Cardiac ventricle fibroblast (primary cell): ENCODE results near the gene ZNF610. TPM values are rescaled to one million over a fixed set of nuclear protein-coding genes. Genes with fewer than 3 reads are reported as not detected.

ENCODE experiments used
- total RNA-seq: library from RNA; depleted of rRNA; stranded (reverse); fragments of >200 nt; gene quantifications from 2 replicates; pipeline ENCODE4 v1.2.3, GENCODE V29; 2015

The ZNF610 gene
- 4.1 and 4.6 TPM in 2 replicates for total RNA-seq

DNA sequence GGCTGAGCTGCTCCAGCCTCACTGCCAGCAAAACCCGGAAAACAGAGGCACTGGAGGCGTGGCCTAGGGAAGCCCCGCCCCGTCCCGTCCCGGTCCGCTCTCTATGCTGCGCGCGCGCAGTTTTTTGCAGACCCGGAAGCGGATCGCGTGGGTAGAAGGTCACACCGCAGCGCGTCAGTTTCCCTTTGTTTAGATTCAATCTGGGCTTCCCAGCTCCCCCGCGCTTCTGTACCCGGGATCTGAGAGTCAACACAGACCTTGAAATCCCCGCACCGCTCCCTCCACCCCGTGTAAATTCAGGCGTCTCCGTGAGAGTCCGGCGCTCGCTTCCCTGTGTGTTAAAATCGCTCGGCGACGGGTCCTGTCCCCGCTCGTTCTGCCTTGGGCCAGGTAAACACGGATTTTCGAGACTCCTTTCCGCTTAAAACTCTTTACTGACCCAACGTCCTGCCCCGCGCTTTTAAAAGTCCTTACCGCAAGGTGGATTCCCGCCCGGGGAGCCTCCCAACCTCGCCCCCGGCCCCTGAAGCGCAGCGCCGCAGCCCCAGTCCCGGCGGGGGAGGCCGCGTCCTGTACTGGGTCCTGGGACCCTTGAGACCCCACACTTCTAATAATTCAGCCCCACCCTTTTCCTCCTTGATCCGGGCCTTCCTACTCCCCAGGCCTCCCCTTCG lies at the start of gene ZNF610:
Gene ZNF610, plus strand, starts transcription at position 127 of the 674 bp plus-strand sequence. CDS start 12,930 bp downstream, outside the sequence.

DNA sequence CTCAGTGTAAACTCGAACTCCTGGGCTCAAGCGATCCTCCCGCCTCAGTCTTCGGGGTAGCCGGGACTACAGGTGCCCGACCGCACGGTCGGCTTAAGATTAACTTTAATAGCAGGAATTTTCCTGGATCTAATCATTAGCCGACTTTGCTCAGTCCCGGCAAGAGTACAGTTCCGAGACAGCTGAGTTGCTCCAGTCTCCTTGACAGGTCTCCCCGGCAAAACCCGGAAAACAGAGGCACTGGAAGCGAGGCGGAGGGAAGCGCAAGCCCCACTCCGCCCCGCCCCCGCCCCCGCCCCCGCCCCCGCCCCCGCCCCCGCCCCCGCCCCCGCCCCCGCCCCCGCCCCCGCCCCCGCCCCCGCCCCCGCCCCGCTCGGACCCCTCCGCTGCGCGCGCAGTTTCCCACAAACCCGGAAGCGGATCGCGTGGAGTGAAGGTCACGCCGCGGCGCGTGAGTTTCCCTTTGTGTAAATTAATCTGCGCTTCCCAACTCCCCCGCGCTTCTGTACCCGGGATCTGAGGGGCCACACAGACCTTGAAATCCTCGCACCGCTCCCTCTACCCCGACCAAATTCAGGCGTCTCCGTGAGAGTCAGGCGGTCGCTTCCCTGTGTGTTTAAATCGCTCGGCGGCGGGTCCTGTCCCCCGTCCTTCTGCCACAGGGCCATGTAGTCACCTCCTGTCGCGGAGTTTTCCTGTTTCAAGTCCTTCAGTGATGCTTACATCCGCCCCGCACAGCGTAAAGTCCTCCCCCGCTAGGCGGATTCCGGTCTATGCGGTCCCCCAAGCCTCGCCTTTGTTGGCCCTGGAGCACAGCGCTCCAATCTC lies 39.1 kb upstream of the ZNF610 start, which contains the start of gene ZNF480:
Gene ZNF480, plus strand, starts transcription at position 397 of the 828 bp plus-strand sequence. CDS start 3,244 bp downstream, outside the sequence.

DNA sequence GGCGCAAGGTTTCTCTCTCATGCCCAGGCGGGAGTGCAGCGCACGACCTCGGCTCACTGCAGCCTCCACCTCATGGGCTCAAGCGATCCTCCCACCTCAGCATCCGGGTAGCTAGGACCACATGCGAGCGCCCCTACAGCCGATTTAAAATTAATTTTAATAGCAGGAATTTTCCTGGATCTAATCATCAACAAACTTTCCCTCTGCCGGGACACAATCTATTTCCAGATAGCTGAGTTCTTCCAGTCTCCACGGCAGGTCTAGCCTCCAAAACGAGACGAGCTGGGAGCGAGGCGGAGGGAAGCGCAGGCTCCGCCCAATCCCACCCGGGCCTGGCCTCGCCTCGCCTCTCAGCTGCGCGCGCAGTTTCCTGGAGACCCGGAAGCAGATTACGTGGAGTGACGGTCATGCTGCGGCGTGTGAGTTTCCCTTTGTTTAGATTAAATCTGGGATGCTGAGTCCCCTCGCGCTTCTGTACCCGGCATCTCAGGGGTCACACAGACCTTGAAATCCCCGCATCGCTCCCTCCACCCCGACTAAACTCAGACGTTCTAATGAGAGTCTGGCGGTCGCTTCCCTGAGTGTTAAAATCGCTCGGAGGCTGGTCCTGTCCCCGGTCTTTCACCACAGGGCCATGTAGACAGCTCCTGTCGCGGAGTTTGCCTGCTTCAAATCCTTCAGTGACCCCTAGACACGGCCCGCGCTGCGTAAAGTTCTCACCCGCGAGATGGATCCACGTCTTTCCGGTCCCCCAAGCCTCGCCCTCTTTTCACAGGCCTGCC lies 33.7 kb downstream of the ZNF610 start, which contains the start of gene ZNF880:
Gene ZNF880, plus strand, starts transcription at position 365 of the 782 bp plus-strand sequence. Its CDS starts 43 bp downstream, at position 408.

DNA sequence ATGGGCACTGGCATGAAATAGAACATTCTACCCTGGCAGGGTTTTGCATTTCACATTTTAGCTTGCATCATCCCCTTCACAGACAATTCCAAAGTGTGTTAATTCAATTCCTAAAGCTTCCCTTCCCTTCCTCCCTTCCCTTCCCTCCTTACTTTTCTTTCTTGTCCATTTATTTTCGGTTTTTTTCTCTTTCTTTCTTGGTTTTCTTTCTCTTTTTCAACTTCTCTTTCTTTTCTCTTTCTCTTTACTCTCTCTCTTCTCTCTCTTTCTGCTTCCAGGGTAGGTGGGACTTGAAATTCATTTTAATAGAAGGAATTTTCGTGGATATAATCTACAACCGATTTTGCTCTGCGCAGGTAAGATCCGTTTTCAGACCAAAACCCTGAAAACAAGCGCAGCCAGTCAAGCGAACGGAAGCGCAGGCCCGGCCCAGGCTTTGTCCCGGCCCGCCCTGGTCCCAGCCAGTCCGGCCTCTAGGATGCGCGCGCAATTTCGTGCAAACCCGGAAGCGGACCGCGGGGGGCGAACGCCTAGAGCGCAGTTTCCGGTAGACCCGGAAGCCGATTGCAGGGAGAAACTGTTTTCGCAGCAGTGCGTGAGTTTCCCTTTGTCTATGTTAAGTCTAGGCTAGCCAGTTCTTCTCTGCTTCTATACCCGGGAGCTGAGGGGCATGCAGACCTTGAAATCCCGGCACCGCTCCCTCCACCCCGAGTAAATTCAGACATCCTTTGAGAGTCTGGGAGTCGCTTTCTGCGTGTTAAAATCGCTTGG lies 61.5 kb downstream of the ZNF610 start, which contains the start of gene ZNF528:
Gene ZNF528, plus strand, starts transcription at position 540 of the 771 bp plus-strand sequence. CDS start 4,165 bp downstream, outside the sequence.

Other genes starting within 250 kb of the ZNF610 start
- 10.5 and 18.7 TPM in 2 replicates for gene ZNF841, start 240.5 kb upstream of the ZNF610 start, total RNA-seq
- 7.1 and 11.5 TPM in 2 replicates for gene ZNF616, start 196.3 kb upstream of the ZNF610 start, total RNA-seq
- 10.4 and 12.8 TPM in 2 replicates for gene ZNF836, start 164.6 kb upstream of the ZNF610 start, total RNA-seq
- 223 and 229 TPM in 2 replicates for gene PPP2R1A, start 146.2 kb upstream of the ZNF610 start, total RNA-seq
- gene ZNF766, start 66.7 kb upstream of the ZNF610 start, total RNA-seq = 7.7 and 12.7 TPM in 2 replicates
- gene ZNF480, start 39.1 kb upstream of the ZNF610 start, total RNA-seq = 11.5 and 12.6 TPM in 2 replicates
- gene ZNF880, start 33.7 kb downstream of the ZNF610 start, total RNA-seq = 15.2 and 28.0 TPM in 2 replicates
- 10.4 and 19.5 TPM in 2 replicates for gene ZNF528, start 61.6 kb downstream of the ZNF610 start, total RNA-seq
- gene ZNF534, start 92.9 kb downstream of the ZNF610 start, total RNA-seq = 0.06 TPM in 1 of 2 replicates, not detected in the other
- gene ZNF578, start 117.3 kb downstream of the ZNF610 start, total RNA-seq = 3.2 and 4.7 TPM in 2 replicates
- 5.8 and 11.0 TPM in 2 replicates for gene ZNF808, start 191.4 kb downstream of the ZNF610 start, total RNA-seq
- 5.0 and 6.5 TPM in 2 replicates for gene ZNF701, start 234.0 kb downstream of the ZNF610 start, total RNA-seq